ENCODE measurements around the gene RUNX1.

Gene RUNX1

GRCh38 chr21:35044770-35045541 lies 4.1 kb downstream of the RUNX1 start:
- no peak for TF ChIP-seq POLR2A (IDR thresholded peaks at IDR 0.05; ENCODE audit: low read depth, low read length)
- no peak for TF ChIP-seq POLR2AphosphoS5 (IDR thresholded peaks at IDR 0.05; ENCODE audit: low read depth, low read length)
- no peak for TF ChIP-seq TAF1 (IDR thresholded peaks at IDR 0.05; ENCODE audit: borderline replicate concordance, low read depth, low read length)
- DNase-seq (ENCODE audit: insufficient read length) (no peak), FAIRE-seq (no peak)

GRCh38 chr21:35044128-35044527 lies 5.0 kb downstream of the RUNX1 start:
- TF ChIP-seq TAF1 (IDR thresholded peaks at IDR 0.05; ENCODE audit: borderline replicate concordance, low read depth, low read length) (no peak), POLR2AphosphoS5 (IDR thresholded peaks at IDR 0.05; ENCODE audit: low read depth, low read length) (no peak), POLR2A (IDR thresholded peaks at IDR 0.05; ENCODE audit: low read depth, low read length) (no peak)
- no peak for DNase-seq (ENCODE audit: insufficient read length)
- FAIRE-seq, result no peak

- TF ChIP-seq TAF1 (IDR thresholded peaks at IDR 0.05; ENCODE audit: borderline replicate concordance, low read depth, low read length) (no peak), POLR2A (IDR thresholded peaks at IDR 0.05; ENCODE audit: low read depth, low read length) (no peak), POLR2AphosphoS5 (IDR thresholded peaks at IDR 0.05; ENCODE audit: low read depth, low read length) (no peak)
- FAIRE-seq, result no peak
- DNase-seq (ENCODE audit: insufficient read length), result no peak
Observed at GRCh38 chr21:35043549-35043948, 5.6 kb downstream of the RUNX1 start.

- DNase-seq (ENCODE audit: insufficient read length), result no peak
- no peak for TF ChIP-seq POLR2A (IDR thresholded peaks at IDR 0.05; ENCODE audit: low read depth, low read length)
- no peak for TF ChIP-seq TAF1 (IDR thresholded peaks at IDR 0.05; ENCODE audit: borderline replicate concordance, low read depth, low read length)
- no peak for TF ChIP-seq POLR2AphosphoS5 (IDR thresholded peaks at IDR 0.05; ENCODE audit: low read depth, low read length)
- FAIRE-seq, result peak; percentile 24
Observed at GRCh38 chr21:35042836-35043235, 6.3 kb downstream of the RUNX1 start.

GRCh38 chr21:35041881-35042280 lies 7.2 kb downstream of the RUNX1 start:
- DNase-seq (ENCODE audit: insufficient read length) (no peak), FAIRE-seq (no peak)
- TF ChIP-seq TAF1 (IDR thresholded peaks at IDR 0.05; ENCODE audit: borderline replicate concordance, low read depth, low read length), result no peak
- TF ChIP-seq POLR2A (IDR thresholded peaks at IDR 0.05; ENCODE audit: low read depth, low read length), result no peak
- no peak for TF ChIP-seq POLR2AphosphoS5 (IDR thresholded peaks at IDR 0.05; ENCODE audit: low read depth, low read length)

- DNase-seq (ENCODE audit: insufficient read length), result no peak
- TF ChIP-seq TAF1 (IDR thresholded peaks at IDR 0.05; ENCODE audit: borderline replicate concordance, low read depth, low read length), result no peak
- TF ChIP-seq POLR2A (IDR thresholded peaks at IDR 0.05; ENCODE audit: low read depth, low read length), result no peak
- TF ChIP-seq POLR2AphosphoS5 (IDR thresholded peaks at IDR 0.05; ENCODE audit: low read depth, low read length), result no peak
- FAIRE-seq, result no peak
Observed at GRCh38 chr21:35041122-35041521, 8.0 kb downstream of the RUNX1 start.

- no peak for DNase-seq (ENCODE audit: insufficient read length)
- TF ChIP-seq TAF1 (IDR thresholded peaks at IDR 0.05; ENCODE audit: borderline replicate concordance, low read depth, low read length), result no peak
- no peak for TF ChIP-seq POLR2A (IDR thresholded peaks at IDR 0.05; ENCODE audit: low read depth, low read length)
- no peak for TF ChIP-seq POLR2AphosphoS5 (IDR thresholded peaks at IDR 0.05; ENCODE audit: low read depth, low read length)
- no peak for FAIRE-seq
Observed at GRCh38 chr21:35039595-35040289, 9.4 kb downstream of the RUNX1 start.

- TF ChIP-seq POLR2AphosphoS5 (IDR thresholded peaks at IDR 0.05; ENCODE audit: low read depth, low read length) (no peak), TAF1 (IDR thresholded peaks at IDR 0.05; ENCODE audit: borderline replicate concordance, low read depth, low read length) (no peak), POLR2A (IDR thresholded peaks at IDR 0.05; ENCODE audit: low read depth, low read length) (no peak)
- DNase-seq (ENCODE audit: insufficient read length) (no peak), FAIRE-seq (no peak)
Observed at GRCh38 chr21:35038772-35039319, 10.3 kb downstream of the RUNX1 start.

GRCh38 chr21:35037384-35037765 lies 11.7 kb downstream of the RUNX1 start:
- FAIRE-seq (no peak), DNase-seq (ENCODE audit: insufficient read length) (no peak)
- TF ChIP-seq POLR2A (IDR thresholded peaks at IDR 0.05; ENCODE audit: low read depth, low read length) (no peak), POLR2AphosphoS5 (IDR thresholded peaks at IDR 0.05; ENCODE audit: low read depth, low read length) (no peak), TAF1 (IDR thresholded peaks at IDR 0.05; ENCODE audit: borderline replicate concordance, low read depth, low read length) (no peak)

GRCh38 chr21:35036465-35037383 lies 12.4 kb downstream of the RUNX1 start:
- no peak for DNase-seq (ENCODE audit: insufficient read length)
- TF ChIP-seq POLR2AphosphoS5 (IDR thresholded peaks at IDR 0.05; ENCODE audit: low read depth, low read length), result no peak
- no peak for TF ChIP-seq POLR2A (IDR thresholded peaks at IDR 0.05; ENCODE audit: low read depth, low read length)
- TF ChIP-seq TAF1 (IDR thresholded peaks at IDR 0.05; ENCODE audit: borderline replicate concordance, low read depth, low read length), result no peak
- FAIRE-seq, result no peak

- TF ChIP-seq POLR2AphosphoS5 (IDR thresholded peaks at IDR 0.05; ENCODE audit: low read depth, low read length) (no peak), POLR2A (IDR thresholded peaks at IDR 0.05; ENCODE audit: low read depth, low read length) (no peak), TAF1 (IDR thresholded peaks at IDR 0.05; ENCODE audit: borderline replicate concordance, low read depth, low read length) (no peak)
- DNase-seq (ENCODE audit: insufficient read length) (no peak), FAIRE-seq (no peak)
Observed at GRCh38 chr21:35035581-35035980, 13.5 kb downstream of the RUNX1 start.
